Eye (tissue), 1 donor: ENCODE measurements around the gene KLRD1.
"Not testable (repeated sequence)": the region's sequence is repeated elsewhere in the genome, so short reads cannot be mapped to it uniquely, and the experiment has no call there.

Source experiments
- DNase-seq: peaks from one replicate; pipeline ENCODE4 v3.0.0-alpha.2; 2015

KLRD1 gene

GRCh38 chr12:10369557-10370415, 62.1 kb downstream of the KLRD1 start:
- no peak for DNase-seq

- DNase-seq = not testable (repeated sequence)
These were observed 64.3 kb downstream of the KLRD1 start for GRCh38 chr12:10371893-10372535.

GRCh38 chr12:10372559-10372958, 64.9 kb downstream of the KLRD1 start:
- no peak for DNase-seq

- no peak for DNase-seq
These were observed 67.0 kb downstream of the KLRD1 start for GRCh38 chr12:10374624-10375018.

- not testable (repeated sequence) for DNase-seq
These were observed 71.1 kb downstream of the KLRD1 start for GRCh38 chr12:10378737-10379136.
